ENCODE measurements around the gene C3orf18.

DNA sequence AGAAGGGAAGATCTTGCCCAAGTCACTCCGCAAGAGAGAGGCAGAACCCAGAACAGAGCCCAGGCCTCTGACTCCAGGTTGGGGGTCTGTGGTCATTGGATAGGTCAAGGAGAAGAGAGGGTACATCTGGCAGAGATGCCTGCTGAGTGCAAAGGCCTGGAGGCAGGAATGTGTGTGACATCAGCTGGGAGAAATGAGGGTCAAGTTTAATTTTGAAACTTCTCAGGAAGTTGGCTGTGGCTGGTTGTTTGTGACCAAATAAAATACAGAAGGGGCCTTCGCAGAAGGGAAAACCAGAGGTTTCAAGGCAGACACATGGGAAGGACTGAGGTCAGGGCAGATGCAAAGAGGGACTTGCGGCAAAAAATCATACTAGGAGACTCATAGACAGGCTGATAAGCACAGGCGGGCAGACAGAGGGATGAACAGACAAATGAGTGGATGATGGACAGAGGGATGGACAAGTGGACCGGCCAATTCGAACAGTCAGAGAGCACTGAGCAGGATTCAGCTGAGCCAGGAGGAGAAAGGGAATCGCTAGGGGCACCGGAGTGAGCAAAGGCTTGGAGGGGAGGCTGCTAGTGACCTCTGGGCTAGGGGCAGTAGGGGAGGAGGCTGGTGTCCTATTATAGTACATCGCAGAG is 35.4 kb downstream of the C3orf18 start:
- TF ChIP-seq GATA2 (IDR thresholded peaks at IDR 0.05; ENCODE audit: low read depth, low read length) (no peak), GATA3 (IDR thresholded peaks at IDR 0.05; ENCODE audit: low read depth, low read length) (no peak)
